H9 (cell line): ENCODE results near the gene DENND4A. TPM values are rescaled to one million over a fixed set of nuclear protein-coding genes. Genes with fewer than 3 reads are reported as not detected.
"Not testable (repeated sequence)": the region's sequence is repeated elsewhere in the genome, so short reads cannot be mapped to it uniquely, and the experiment has no call there.

Source experiments
- DNase-seq: peaks from one replicate; pipeline ENCODE4 v3.0.0-alpha.2; 2017
- H2AFZ ChIP-seq: one replicate; pipeline ENCODE4 v1.6.1; 2013; ENCODE audit warnings: mild to moderate bottlenecking, low read length, control low read depth, moderate library complexity
- H2AK5ac ChIP-seq: 2 replicates; pipeline ENCODE4 v1.6.1; 2013; ENCODE audit warnings: low read length, control low read depth, mixed read lengths; ENCODE audit not compliant: insufficient read length
- H2BK120ac ChIP-seq: one replicate; pipeline ENCODE4 v1.6.1; 2013; ENCODE audit warnings: low read depth, mild to moderate bottlenecking, low read length, control low read depth, inconsistent platforms; ENCODE audit not compliant: poor library complexity, severe bottlenecking
- H2BK12ac ChIP-seq: 2 replicates; pipeline ENCODE4 v1.6.1; 2013; ENCODE audit warnings: low read length, control low read depth, mixed read lengths, low read depth; ENCODE audit not compliant: insufficient read length
- H2BK15ac ChIP-seq: 2 replicates; pipeline ENCODE4 v1.6.1; 2013; ENCODE audit warnings: low read depth, low read length, control low read depth
- H2BK20ac ChIP-seq: one replicate; pipeline ENCODE4 v1.6.1; 2013; ENCODE audit warnings: low read depth, mild to moderate bottlenecking, low read length, control low read depth, inconsistent platforms; ENCODE audit not compliant: poor library complexity, severe bottlenecking
- H2BK5ac ChIP-seq: 2 replicates; pipeline ENCODE4 v1.6.1; 2013; ENCODE audit warnings: low read length, control low read depth, mixed read lengths; ENCODE audit not compliant: insufficient read length
- H3K14ac ChIP-seq: 2 replicates; pipeline ENCODE4 v1.6.1; 2013; ENCODE audit warnings: low read length, control low read depth; ENCODE audit not compliant: insufficient read depth
- H3K18ac ChIP-seq: 2 replicates; pipeline ENCODE4 v1.6.1; 2013; ENCODE audit warnings: low read depth, mild to moderate bottlenecking, mixed read lengths, low read length, control low read depth; ENCODE audit not compliant: insufficient read length
- H3K23ac ChIP-seq: 2 replicates; pipeline ENCODE4 v1.6.1; 2013; ENCODE audit warnings: low read length, control low read depth, mixed read lengths, low read depth; ENCODE audit not compliant: insufficient read length
- H3K23me2 ChIP-seq: 2 replicates; pipeline ENCODE4 v1.6.1; 2013; ENCODE audit warnings: low read depth, mild to moderate bottlenecking, mixed read lengths, low read length, control low read depth; ENCODE audit not compliant: insufficient read length, poor library complexity, severe bottlenecking
- H3K27ac ChIP-seq: 2 replicates; pipeline ENCODE4 v1.5.1; 2013; ENCODE audit warnings: low read length, control low read depth, mixed read lengths, low read depth; ENCODE audit not compliant: insufficient read length
- H3K27me3 ChIP-seq: 2 replicates; pipeline ENCODE4 v1.6.1; 2013; ENCODE audit warnings: low read length, control low read depth, inconsistent platforms; ENCODE audit not compliant: insufficient read depth
- H3K4ac ChIP-seq: 2 replicates; pipeline ENCODE4 v1.6.1; 2013; ENCODE audit warnings: low read depth, mild to moderate bottlenecking, control low read depth, inconsistent platforms, low read length, moderate library complexity
- H3K4me1 ChIP-seq: 2 replicates; pipeline ENCODE4 v1.6.1; 2013; ENCODE audit warnings: low read length, control low read depth, inconsistent platforms; ENCODE audit not compliant: insufficient read depth
- H3K4me2 ChIP-seq: 2 replicates; pipeline ENCODE4 v1.6.1; 2013; ENCODE audit warnings: low read length, control low read depth, mixed read lengths; ENCODE audit not compliant: insufficient read length, insufficient read depth
- H3K56ac ChIP-seq: 2 replicates; pipeline ENCODE4 v1.6.1; 2013; ENCODE audit warnings: low read depth, mild to moderate bottlenecking, mixed read lengths, low read length, control low read depth; ENCODE audit not compliant: insufficient read length
- H3K79me1 ChIP-seq: 2 replicates; pipeline ENCODE4 v1.6.1; 2013; ENCODE audit warnings: low read depth, mild to moderate bottlenecking, moderate library complexity, low read length, control low read depth, inconsistent platforms; ENCODE audit not compliant: insufficient read depth, poor library complexity, severe bottlenecking
- H3K79me2 ChIP-seq: 2 replicates; pipeline ENCODE4 v1.6.1; 2013; ENCODE audit warnings: low read length, control low read depth, inconsistent platforms; ENCODE audit not compliant: insufficient read depth
- H3K9ac ChIP-seq: 2 replicates; pipeline ENCODE4 v1.6.1; 2013; ENCODE audit warnings: low read length, control low read depth, mixed read lengths; ENCODE audit not compliant: insufficient read length; ENCODE audit errors: extremely low read depth
- H3K9me3 ChIP-seq: one replicate; pipeline ENCODE4 v1.6.1; 2013; ENCODE audit warnings: low read depth, low read length, inconsistent platforms; ENCODE audit not compliant: control insufficient read depth
- H3T11ph ChIP-seq: one replicate; pipeline ENCODE4 v1.6.1; 2013; ENCODE audit warnings: mild to moderate bottlenecking, low read length, control low read depth, inconsistent platforms
- H4K20me1 ChIP-seq: one replicate; pipeline ENCODE4 v1.6.1; 2013; ENCODE audit not compliant: control insufficient read depth, insufficient read length, insufficient read depth
- H4K5ac ChIP-seq: 2 replicates; pipeline ENCODE4 v1.6.1; 2013; ENCODE audit warnings: low read depth, mild to moderate bottlenecking, mixed read lengths, low read length, control low read depth; ENCODE audit not compliant: insufficient read length
- H4K8ac ChIP-seq: replicated peaks from 2 replicates; pipeline ENCODE4 v1.6.1; 2013; ENCODE audit warnings: low read length, control low read depth, mixed read lengths, low read depth; ENCODE audit not compliant: insufficient read length
- H4K91ac ChIP-seq: 2 replicates; pipeline ENCODE4 v1.6.1; 2013; ENCODE audit warnings: low read depth, mild to moderate bottlenecking, moderate library complexity, mixed read lengths, low read length, control low read depth; ENCODE audit not compliant: insufficient read length
- H3K27ac Mint-ChIP-seq, 3 experiments: 2 replicates in 2 of 3; 3 replicates in 1 of 3; pipeline ENCODE4 v1.8.0; 2020 to 2021; ENCODE audit warnings: mixed read lengths in 3 of 3, mild to moderate bottlenecking in 1 of 3, moderate library complexity in 1 of 3
- H3K27me3 Mint-ChIP-seq: 2 replicates; pipeline ENCODE4 v1.8.0; 2021; ENCODE audit warnings: low read depth, mild to moderate bottlenecking, moderate library complexity, mixed read lengths
- H3K36me3 Mint-ChIP-seq, 3 experiments: 2 replicates in 2 of 3; 3 replicates in 1 of 3; pipeline ENCODE4 v1.8.0; 2020 to 2021; ENCODE audit warnings: low read depth in 3 of 3, mixed read lengths in 3 of 3; ENCODE audit not compliant: insufficient read depth in 1 of 3
- H3K4me1 Mint-ChIP-seq, 2 experiments: 2 replicates each; pipeline ENCODE4 v1.8.0; 2020; ENCODE audit warnings: mixed read lengths in 2 of 2
- H3K4me3 Mint-ChIP-seq, 2 experiments: 2 replicates in 1 of 2; 3 replicates in 1 of 2; pipeline ENCODE4 v1.8.0; 2020 to 2021; ENCODE audit warnings: mild to moderate bottlenecking in 2 of 2, mixed read lengths in 2 of 2, moderate library complexity in 1 of 2
- H3K9me3 Mint-ChIP-seq, 2 experiments: 2 replicates in 1 of 2; 3 replicates in 1 of 2; pipeline ENCODE4 v1.8.0; 2020; ENCODE audit warnings: mild to moderate bottlenecking in 2 of 2, mixed read lengths in 2 of 2, moderate library complexity in 1 of 2
- WGBS: extraction: QIAGEN DNeasy Blood & Tissue Kit; methylation state at CpG from one replicate; pipeline ENCODE4 v1.1.7; 2013; ENCODE audit warnings: missing lambda C conversion rate, low lambda C conversion rate, mixed read lengths; ENCODE audit not compliant: insufficient read length; ENCODE audit errors: extremely low coverage; 5-methylcytosine and 5-hydroxymethylcytosine counted together
- total RNA-seq: library from RNA; stranded (reverse); gene quantifications from 2 replicates; pipeline ENCODE4 v1.2.1, GENCODE V29; 2021
- TF ChIP-seq, protein P1 (sequence below): fragments of 200-600 bp; sonication (generic); conservative IDR thresholded peaks from 3 replicates; pipeline ENCODE4 v1.8.0; 2021; ENCODE audit warnings: antibody characterized with exemption, mild to moderate bottlenecking

DENND4A gene
- total RNA-seq, 1 experiment from 2014 or later: 4.7 TPM

- Histone ChIP-seq H4K20me1 (no peaks in the 10 kb centered on the region), H2BK12ac (no peak overlapping the region), H3K56ac (no peak overlapping the region), H2AFZ (no peak overlapping the region), H3K79me1 (no peaks in the 10 kb centered on the region), H3K4me2 (no peak overlapping the region), H3K9ac (no peak overlapping the region), H4K5ac (no peak overlapping the region), H3K18ac (no peak overlapping the region), H2BK120ac (no peak overlapping the region), H2AK5ac (no peak overlapping the region), H2BK20ac (no peak overlapping the region), H3K23me2 (no peaks in the 10 kb centered on the region), H3K9me3 (no peaks in the 10 kb centered on the region), H3T11ph (no peak overlapping the region), H3K27ac (no peak overlapping the region), H3K79me2 (no peaks in the 10 kb centered on the region), H4K8ac (no peak overlapping the region), H3K23ac (no peak overlapping the region), H3K4me1 (no peaks in the 10 kb centered on the region), H2BK5ac (no peak overlapping the region), H2BK15ac (no peak overlapping the region), H3K14ac (no peak overlapping the region), H3K4ac (no peak overlapping the region), H3K27me3 (no peaks in the 10 kb centered on the region), H4K91ac (no peak overlapping the region)
- no peaks in the 10 kb centered on the region for H3K4me1 Mint-ChIP-seq
- no peak overlapping the region for H3K27ac Mint-ChIP-seq
- H3K36me3 Mint-ChIP-seq: no peaks in the 10 kb centered on the region
- WGBS: 100% methylated on average over 2 of the region's 5 CpGs
- DNase-seq: no peak
- TF ChIP-seq, protein P1, sequence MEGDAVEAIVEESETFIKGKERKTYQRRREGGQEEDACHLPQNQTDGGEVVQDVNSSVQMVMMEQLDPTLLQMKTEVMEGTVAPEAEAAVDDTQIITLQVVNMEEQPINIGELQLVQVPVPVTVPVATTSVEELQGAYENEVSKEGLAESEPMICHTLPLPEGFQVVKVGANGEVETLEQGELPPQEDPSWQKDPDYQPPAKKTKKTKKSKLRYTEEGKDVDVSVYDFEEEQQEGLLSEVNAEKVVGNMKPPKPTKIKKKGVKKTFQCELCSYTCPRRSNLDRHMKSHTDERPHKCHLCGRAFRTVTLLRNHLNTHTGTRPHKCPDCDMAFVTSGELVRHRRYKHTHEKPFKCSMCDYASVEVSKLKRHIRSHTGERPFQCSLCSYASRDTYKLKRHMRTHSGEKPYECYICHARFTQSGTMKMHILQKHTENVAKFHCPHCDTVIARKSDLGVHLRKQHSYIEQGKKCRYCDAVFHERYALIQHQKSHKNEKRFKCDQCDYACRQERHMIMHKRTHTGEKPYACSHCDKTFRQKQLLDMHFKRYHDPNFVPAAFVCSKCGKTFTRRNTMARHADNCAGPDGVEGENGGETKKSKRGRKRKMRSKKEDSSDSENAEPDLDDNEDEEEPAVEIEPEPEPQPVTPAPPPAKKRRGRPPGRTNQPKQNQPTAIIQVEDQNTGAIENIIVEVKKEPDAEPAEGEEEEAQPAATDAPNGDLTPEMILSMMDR: no peak
- H3K9me3 Mint-ChIP-seq: no peaks in the 10 kb centered on the region
- H3K27me3 Mint-ChIP-seq: no peaks in the 10 kb centered on the region
- H3K4me3 Mint-ChIP-seq: no peak overlapping the region
Observed at GRCh38 chr15:65782096-65782495, 10.0 kb downstream of the DENND4A start.

- not testable (repeated sequence) for H3K4me3 Mint-ChIP-seq, H3K9me3 ChIP-seq, H3K79me2 ChIP-seq, H3K18ac ChIP-seq, H3K4me2 ChIP-seq, H4K5ac ChIP-seq, H3K9ac ChIP-seq, H3K14ac ChIP-seq, H2BK20ac ChIP-seq, H4K91ac ChIP-seq, H2BK120ac ChIP-seq, H3K23me2 ChIP-seq, H2BK5ac ChIP-seq, H2BK12ac ChIP-seq, H3K27ac ChIP-seq, H3K23ac ChIP-seq, H4K20me1 ChIP-seq, H2BK15ac ChIP-seq, H3T11ph ChIP-seq, H2AK5ac ChIP-seq, H3K4me1 ChIP-seq, H3K56ac ChIP-seq, H3K79me1 ChIP-seq, H3K27me3 Mint-ChIP-seq, H3K4ac ChIP-seq, H2AFZ ChIP-seq, DNase-seq, H3K27me3 ChIP-seq, H3K4me1 Mint-ChIP-seq, H4K8ac ChIP-seq, H3K9me3 Mint-ChIP-seq, H3K36me3 Mint-ChIP-seq, H3K27ac Mint-ChIP-seq
- no CpG with 5 or more reads among the region's 9 CpGs for WGBS
Observed at GRCh38 chr15:65778701-65779100, 13.4 kb downstream of the DENND4A start.
